Gastrocnemius medialis (tissue), 4 donors: ENCODE data around the gene MGAT5B. TPM values are rescaled to one million over a fixed set of nuclear protein-coding genes. Genes with fewer than 3 reads are reported as not detected.

Experiments used
- ATAC-seq, 2 donors: fragments of 150-250 bp; one replicate each; pipeline ENCODE4 v1.9.1; 2016
- DNase-seq, 2 donors: peaks; one replicate each; pipeline ENCODE4 v3.0.0-alpha.2; 2019
- H3K27ac ChIP-seq, 4 donors: fragments of 200-600 bp; sonication (generic); 1 replicate in 1 of 4; 2 replicates in 3 of 4; pipeline ENCODE4 v1.5.1; 2016 to 2018; ENCODE audit warnings: mild to moderate bottlenecking in 2 of 4, moderate library complexity in 1 of 4
- H3K27me3 ChIP-seq, 3 donors: fragments of 200-600 bp; sonication (generic) in 2 of 3; 1 replicate in 1 of 3; 2 replicates in 2 of 3; pipeline versions ENCODE4 v1.5.1 to v1.6.0; 2016 to 2019; ENCODE audit warnings: mild to moderate bottlenecking in 1 of 3, moderate library complexity in 1 of 3
- H3K36me3 ChIP-seq, 2 donors: fragments of 200-600 bp; sonication (generic) in 1 of 2; one replicate each; pipeline ENCODE4 v1.5.1; 2017 to 2018
- H3K4me1 ChIP-seq, 2 donors: fragments of 200-600 bp; sonication (generic) in 1 of 2; one replicate each; pipeline ENCODE4 v1.5.1; 2016 to 2017; ENCODE audit warnings: mild to moderate bottlenecking in 2 of 2
- H3K4me3 ChIP-seq, 4 donors: fragments of 200-600 bp; sonication (generic) in 3 of 4; 1 replicate in 1 of 4; 2 replicates in 3 of 4; pipeline ENCODE4 v1.5.1; 2016 to 2019; ENCODE audit warnings: mild to moderate bottlenecking in 2 of 4
- H3K9me3 ChIP-seq, 3 donors: fragments of 200-600 bp; sonication (generic) in 2 of 3; 1 replicate in 1 of 3; 2 replicates in 2 of 3; pipeline ENCODE4 v1.5.1; 2016 to 2019
- CTCF ChIP-seq, 5 experiments: fragments of 450-650 bp in 3 of 5; fragments of 200-600 bp in 2 of 5; sonication (generic) in 2 of 5; IDR thresholded peaks in 4 of 5; conservative IDR thresholded peaks in 1 of 5; 1 replicate in 4 of 5; 2 replicates in 1 of 5; pipeline ENCODE4 v1.5.1; 2016 to 2019; ENCODE audit warnings: antibody characterized with exemption in 5 of 5, mild to moderate bottlenecking in 3 of 5, moderate library complexity in 3 of 5
- POLR2A ChIP-seq, 2 donors: fragments of 450-650 bp; IDR thresholded peaks; one replicate each; pipeline ENCODE4 v1.6.1; 2017; ENCODE audit warnings: antibody characterized with exemption in 2 of 2, mild to moderate bottlenecking in 2 of 2, moderate library complexity in 2 of 2
- in situ Hi-C, 4 donors: fragments of 200-750 bp; cut with MboI; loops; one replicate each; pipeline versions ENCODE4 v1.15.0 to v1.8.0; 2017; ENCODE audit warnings: low sequenced_read_pairs in 4 of 4
- intact Hi-C: fragments of 100-400 bp; cut with DNase I; formaldehyde crosslinking; loops from one replicate; pipeline ENCODE4 v1.15.1; 2023; ENCODE audit warnings: low total_unique reads
- total RNA-seq, 4 donors: library from RNA; depleted of rRNA; stranded (reverse); fragments of >200 nt; gene quantifications; one replicate each; pipeline versions ENCODE4 v1.1.0 to v1.2.3, GENCODE V29; 2016

Gene MGAT5B
- total RNA-seq, 4 donors from 2014 or later = not detected

DNA sequence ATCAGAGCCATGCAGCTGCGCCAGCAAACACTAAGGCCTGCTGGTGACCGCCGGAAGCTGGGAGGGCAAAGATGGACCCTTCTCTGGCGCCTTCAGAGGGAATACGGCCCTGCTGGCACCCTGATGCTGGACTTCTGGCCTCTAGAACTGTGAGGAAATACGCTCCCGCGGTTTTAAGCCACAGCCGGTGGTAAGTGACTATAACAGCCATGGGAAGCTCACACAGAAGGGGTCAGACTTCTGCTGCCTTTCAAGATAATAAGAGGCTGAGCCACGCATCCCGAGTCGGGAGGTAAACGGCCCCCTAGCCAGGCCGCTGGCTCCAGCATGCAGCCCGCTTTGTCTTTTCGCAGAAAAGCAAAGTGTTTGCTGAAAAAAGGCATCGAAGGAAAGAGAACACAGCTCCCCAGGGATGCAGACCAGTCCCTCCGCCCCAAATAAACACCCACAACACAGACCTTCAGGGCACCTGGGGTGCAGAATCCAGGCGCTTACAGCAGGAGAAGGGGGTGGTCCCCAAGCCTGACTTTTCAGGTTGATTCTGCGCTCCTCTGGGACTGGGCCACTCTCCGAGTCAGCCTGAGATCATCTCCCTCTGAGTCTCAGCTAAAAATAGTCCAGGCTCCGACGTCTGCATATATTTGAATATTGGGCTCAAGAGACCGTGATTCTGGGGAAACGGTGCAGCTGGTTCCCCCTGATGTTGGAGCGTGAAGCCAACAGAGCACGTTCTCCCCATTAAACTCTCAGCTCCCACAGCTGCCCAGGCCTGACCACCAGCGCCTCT lies 89.7 kb downstream of the MGAT5B start:
- ATAC-seq = peak; percentile 39 to 45
- Histone ChIP-seq H3K36me3 (no peaks in the 10 kb centered on the region), H3K9me3 (no peaks in the 10 kb centered on the region), H3K27ac (no peak overlapping the region), H3K4me3 (peak overlapping the region in 1 of 4 donors; percentile 32), H3K27me3 (no peaks in the 10 kb centered on the region), H3K4me1 (peaks cover 0 to 3% of the 10 kb centered on the region in 2 donors)
- in situ Hi-C loops (no loop called here), intact Hi-C loops (no loop called here)
- no peak for TF ChIP-seq POLR2A (IDR thresholded peaks at IDR 0.05)
- no peak for TF ChIP-seq CTCF (IDR thresholded peaks at IDR 0.05 in 4 of 5, conservative IDR thresholded peaks at IDR 0.05 in 1 of 5)
- DNase-seq = no peak

DNA sequence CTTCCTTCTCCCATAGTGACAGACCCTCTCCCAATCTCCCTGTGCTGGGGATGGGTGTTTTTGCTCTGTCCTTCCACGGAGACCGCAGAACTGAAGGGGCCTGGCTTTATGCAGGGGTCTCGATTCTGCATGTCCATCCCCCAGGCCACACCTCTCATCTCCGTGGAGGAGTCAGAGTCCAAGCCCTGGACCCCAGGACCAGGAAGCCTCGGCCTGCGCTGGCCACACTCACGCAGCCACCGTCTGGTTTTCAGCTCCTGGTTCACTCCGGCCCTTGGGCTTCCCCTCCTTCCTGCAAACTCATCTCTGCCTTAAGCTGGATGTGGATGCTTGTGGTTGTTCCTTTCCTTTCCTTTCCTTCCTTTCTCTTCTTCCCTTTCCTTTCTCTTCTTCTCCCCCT lies 90.8 kb downstream of the MGAT5B start:
- H3K4me1 ChIP-seq = peaks cover 0 to 3% of the 10 kb centered on the region in 2 donors
- in situ Hi-C loops = no loop called here

DNA sequence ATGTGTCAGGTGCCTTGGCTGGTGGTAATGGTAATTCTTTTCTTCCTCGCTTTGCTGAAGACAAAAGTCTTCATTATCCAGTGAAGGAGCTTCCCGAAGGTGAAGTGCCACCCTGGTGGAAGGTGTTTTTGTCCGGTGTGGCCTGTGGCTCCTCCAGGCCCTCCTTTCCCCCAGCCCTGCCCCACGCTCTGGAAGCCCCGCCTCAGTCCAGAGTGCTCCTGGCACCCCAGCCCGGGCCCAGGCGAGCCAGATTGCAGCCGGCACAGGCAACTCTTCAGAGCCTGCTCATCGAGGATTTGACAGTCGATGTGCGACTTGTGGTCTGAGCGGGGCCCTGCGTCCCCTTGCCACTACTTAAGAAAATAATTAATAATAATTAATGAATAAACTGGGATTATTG lies 93.7 kb downstream of the MGAT5B start:
- no peaks in the 10 kb centered on the region for H3K9me3 ChIP-seq
- no peak overlapping the region for H3K4me3 ChIP-seq
- in situ Hi-C loops (no loop called here), intact Hi-C loops (no loop called here)
- ATAC-seq (no peak), DNase-seq (no peak)
- TF ChIP-seq CTCF (IDR thresholded peaks at IDR 0.05 in 4 of 5, conservative IDR thresholded peaks at IDR 0.05 in 1 of 5) (no peak), POLR2A (IDR thresholded peaks at IDR 0.05) (no peak)
- H3K27me3 ChIP-seq = peaks cover 3 to 6% (median 4%) of the 10 kb centered on the region in 3 donors
- H3K4me1 ChIP-seq = peaks cover 0 to 3% of the 10 kb centered on the region in 2 donors
- no peak overlapping the region for H3K27ac ChIP-seq
- no peaks in the 10 kb centered on the region for H3K36me3 ChIP-seq

More for the DNA sequence above, 90.8 kb downstream of the MGAT5B start:
- Histone ChIP-seq H3K27me3 (no peaks in the 10 kb centered on the region), H3K27ac (no peak overlapping the region), H3K36me3 (no peaks in the 10 kb centered on the region), H3K9me3 (no peaks in the 10 kb centered on the region), H3K4me3 (no peak overlapping the region)
- TF ChIP-seq POLR2A (IDR thresholded peaks at IDR 0.05) (no peak), CTCF (IDR thresholded peaks at IDR 0.05 in 4 of 5, conservative IDR thresholded peaks at IDR 0.05 in 1 of 5) (no peak)
- ATAC-seq = no peak
- DNase-seq = no peak
- intact Hi-C loops = no loop called here

DNA sequence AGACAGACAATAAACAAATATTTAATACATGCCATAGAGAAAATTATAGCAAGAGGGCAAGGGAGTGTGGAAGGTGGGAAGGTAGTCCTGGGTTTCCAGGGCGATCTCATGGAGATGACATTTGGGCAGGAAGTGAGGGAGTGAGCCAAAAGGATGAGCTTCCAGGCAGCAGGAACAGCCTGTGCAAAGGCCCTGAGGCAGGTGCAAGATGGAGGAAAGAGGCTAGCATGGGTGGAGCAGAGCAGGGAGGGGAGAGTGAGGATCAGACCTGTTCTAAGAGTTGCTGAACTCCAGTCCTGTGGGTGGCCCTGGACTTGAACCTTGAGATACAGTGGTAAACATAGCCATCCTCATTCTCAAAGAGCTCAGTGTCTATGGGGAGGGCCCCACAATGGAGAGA lies 94.7 kb downstream of the MGAT5B start:
- Histone ChIP-seq H3K4me1 (peaks cover 0 to under 1% of the 10 kb centered on the region in 2 donors), H3K27me3 (peaks cover 12 to 15% (median 12%) of the 10 kb centered on the region in 3 donors), H3K9me3 (no peaks in the 10 kb centered on the region), H3K36me3 (no peaks in the 10 kb centered on the region), H3K27ac (no peak overlapping the region), H3K4me3 (no peak overlapping the region)
- ATAC-seq = no peak
- no peak for DNase-seq
- in situ Hi-C loops = no loop called here
- no peak for TF ChIP-seq CTCF (IDR thresholded peaks at IDR 0.05 in 4 of 5, conservative IDR thresholded peaks at IDR 0.05 in 1 of 5)
- no peak for TF ChIP-seq POLR2A (IDR thresholded peaks at IDR 0.05)
- intact Hi-C loops = no loop called here
